Pancreas (tissue), 10 donors: ENCODE results near the gene ATG4C. TPM values are rescaled to one million over a fixed set of nuclear protein-coding genes. Genes with fewer than 3 reads are reported as not detected.

Experiments
- ATAC-seq, 4 donors: fragments of 200-7000 bp; cut with Tn5 transposase; one replicate each; pipeline versions ENCODE4 v1.8.0 to v1.9.1; 2020; ENCODE audit warnings: mild to moderate bottlenecking in 4 of 4, moderate library complexity in 4 of 4
- DNase-seq, 6 donors: peaks; one replicate each; pipeline ENCODE4 v3.0.0-alpha.2; 2020
- FAIRE-seq: peaks from 2 replicates; lab custom pipeline; 2012; peaks lifted over from hg19 to GRCh38; lab: Jason Lieb, UNC
- H3K27ac ChIP-seq, 4 donors: fragments of 200-600 bp; sonication (generic); 1 replicate in 3 of 4; 2 replicates in 1 of 4; pipeline versions ENCODE4 v1.5.0 to v1.8.0; 2020
- H3K27me3 ChIP-seq, 4 donors: fragments of 200-600 bp; one replicate each; pipeline ENCODE4 v1.8.0; 2021
- H3K36me3 ChIP-seq, 3 donors: fragments of 200-600 bp; sonication (generic) in 1 of 3; one replicate each; pipeline versions ENCODE4 v1.5.0 to v1.8.0; 2020 to 2021
- H3K4me1 ChIP-seq, 3 donors: fragments of 200-600 bp; one replicate each; pipeline ENCODE4 v1.8.0; 2021
- H3K4me3 ChIP-seq, 4 donors: fragments of 200-600 bp; sonication (generic) in 2 of 4; one replicate each; pipeline versions ENCODE4 v1.5.0 to v1.8.0; 2020 to 2021
- H3K9me3 ChIP-seq, 4 donors: fragments of 200-600 bp; one replicate each; pipeline ENCODE4 v1.8.0; 2021
- WGBS, 2 donors: extraction: QIAGEN DNeasy Blood & Tissue Kit; methylation state at CpG; one replicate each; pipeline ENCODE4 v1.1.7; 2013; 5-methylcytosine and 5-hydroxymethylcytosine counted together
- intact Hi-C, 3 donors: fragments of 100-400 bp; cut with DNase I; formaldehyde crosslinking; loops; one replicate each; pipeline versions ENCODE4 v1.11.1 to v1.14.2; 2022
- polyA plus RNA-seq, 2 donors: library from polyadenylated mRNA; stranded (reverse); fragments of 200-250 nt; gene quantifications; one replicate each; pipeline ENCODE4 v1.2.3, GENCODE V29; 2013
- total RNA-seq, 6 donors: library from RNA; stranded (reverse); fragmentation: NEBNext Ultra II Directional in 4 of 6; extraction: Animal tissue kit (Norgen Biotek cat#: 25700) in 4 of 6; gene quantifications; one replicate each; pipeline versions ENCODE4 v1.2.1 to v1.2.4, GENCODE V29; 2021 to 2023
- TF ChIP-seq, protein P1 (sequence below), 4 donors: fragments of 200-600 bp; sonication (generic) in 3 of 4; IDR thresholded peaks; one replicate each; pipeline versions ENCODE4 v1.5.0 to v1.8.0; 2021; ENCODE audit warnings: antibody characterized with exemption in 4 of 4
- donor health status: healthy with polysubstance abuse.
- donor health status: DM: no; HTN: no; CAD: no; lungs with moderate emphysema.
- donor health status: DM: no; HTN: no; CAD: no.
- donor health status: control.
- donor health status: control.
- donor health status: Bipolar disorder and iron deficiency.
- donor health status: DM: yes; HTN: yes; CAD: no.
- donor health status: DM: no; HTN: no; CAD: no.
- donor health status: DM: no; HTN: no; CAD: no.
- donor health status: DM: yes; HTN: yes; CAD: no.

The ATG4C gene
- total and polyA plus RNA-seq, 8 donors: 2.3 to 10.2 (median 6.1) TPM

DNA sequence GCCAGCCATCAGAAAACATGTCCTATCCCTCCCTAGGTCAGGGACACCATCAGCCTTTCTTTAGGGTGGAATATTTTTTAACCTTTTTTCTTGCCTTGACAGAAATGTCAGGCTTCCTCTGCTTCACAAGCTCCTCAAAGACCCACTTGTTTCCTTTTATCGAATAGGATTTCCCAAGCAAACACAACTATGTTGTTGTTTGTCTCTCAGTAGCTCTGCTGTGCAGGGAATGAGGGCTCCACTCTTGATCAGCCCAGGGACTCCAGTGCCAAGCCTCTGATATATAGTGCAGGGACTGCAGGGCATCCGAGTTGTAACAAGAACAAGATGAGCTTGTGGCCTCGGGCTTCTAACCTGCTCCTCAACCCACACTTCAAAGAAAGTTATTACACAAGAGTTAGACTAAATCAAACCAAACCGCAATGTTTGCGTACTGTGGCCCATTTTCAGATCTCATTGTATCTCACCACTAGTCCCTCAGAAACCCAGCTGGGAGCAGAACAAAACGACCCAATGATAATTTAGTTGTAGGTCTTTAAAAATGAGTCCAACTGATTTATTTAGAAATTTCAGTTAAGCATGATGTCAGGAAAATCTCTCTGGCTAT is 108.1 kb downstream of the ATG4C start:
- no peak overlapping the region for H3K4me3 ChIP-seq
- intact Hi-C loops: no loop called here
- H3K27me3 ChIP-seq: peaks cover 0 to under 1% (median 0%) of the 10 kb centered on the region in 4 donors
- H3K9me3 ChIP-seq: no peaks in the 10 kb centered on the region
- H3K36me3 ChIP-seq: no peaks in the 10 kb centered on the region
- ATAC-seq: no peak
- no peak for FAIRE-seq
- H3K4me1 ChIP-seq: no peaks in the 10 kb centered on the region
- no peak for DNase-seq
- WGBS, 2 donors: 67 to 68% methylated on average over 6 of the region's 6 CpGs
- TF ChIP-seq, protein P1, sequence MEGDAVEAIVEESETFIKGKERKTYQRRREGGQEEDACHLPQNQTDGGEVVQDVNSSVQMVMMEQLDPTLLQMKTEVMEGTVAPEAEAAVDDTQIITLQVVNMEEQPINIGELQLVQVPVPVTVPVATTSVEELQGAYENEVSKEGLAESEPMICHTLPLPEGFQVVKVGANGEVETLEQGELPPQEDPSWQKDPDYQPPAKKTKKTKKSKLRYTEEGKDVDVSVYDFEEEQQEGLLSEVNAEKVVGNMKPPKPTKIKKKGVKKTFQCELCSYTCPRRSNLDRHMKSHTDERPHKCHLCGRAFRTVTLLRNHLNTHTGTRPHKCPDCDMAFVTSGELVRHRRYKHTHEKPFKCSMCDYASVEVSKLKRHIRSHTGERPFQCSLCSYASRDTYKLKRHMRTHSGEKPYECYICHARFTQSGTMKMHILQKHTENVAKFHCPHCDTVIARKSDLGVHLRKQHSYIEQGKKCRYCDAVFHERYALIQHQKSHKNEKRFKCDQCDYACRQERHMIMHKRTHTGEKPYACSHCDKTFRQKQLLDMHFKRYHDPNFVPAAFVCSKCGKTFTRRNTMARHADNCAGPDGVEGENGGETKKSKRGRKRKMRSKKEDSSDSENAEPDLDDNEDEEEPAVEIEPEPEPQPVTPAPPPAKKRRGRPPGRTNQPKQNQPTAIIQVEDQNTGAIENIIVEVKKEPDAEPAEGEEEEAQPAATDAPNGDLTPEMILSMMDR (IDR thresholded peaks at IDR 0.05): no peak
- no peak overlapping the region for H3K27ac ChIP-seq

DNA sequence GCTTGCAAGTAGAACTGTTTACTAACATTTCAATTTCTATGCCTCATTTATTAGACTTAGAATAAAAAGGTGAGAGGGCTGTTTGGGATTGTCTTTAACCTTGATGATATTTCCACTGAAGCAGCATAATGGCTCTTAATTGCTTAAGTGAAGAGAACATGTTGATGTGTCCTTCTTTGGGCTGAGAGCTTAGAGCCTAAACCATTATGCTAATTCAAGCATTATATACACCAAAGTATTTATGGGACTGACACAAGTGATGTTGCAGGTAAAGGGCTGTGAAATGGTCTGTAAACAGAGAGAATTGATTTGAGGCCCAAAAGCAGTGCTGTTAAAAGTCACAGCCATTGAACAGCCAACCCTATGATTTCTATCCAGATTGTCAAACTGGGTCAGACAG is 113.9 kb downstream of the ATG4C start:
- Histone ChIP-seq H3K27ac (no peak overlapping the region), H3K9me3 (no peaks in the 10 kb centered on the region), H3K36me3 (no peaks in the 10 kb centered on the region), H3K4me1 (no peaks in the 10 kb centered on the region), H3K4me3 (no peak overlapping the region), H3K27me3 (no peaks in the 10 kb centered on the region)
- FAIRE-seq: no peak
- DNase-seq: no peak
- intact Hi-C loops: no loop called here
- TF ChIP-seq, protein P1 (IDR thresholded peaks at IDR 0.05): no peak
- ATAC-seq: peak in 1 of 4 donors; percentile 30

DNA sequence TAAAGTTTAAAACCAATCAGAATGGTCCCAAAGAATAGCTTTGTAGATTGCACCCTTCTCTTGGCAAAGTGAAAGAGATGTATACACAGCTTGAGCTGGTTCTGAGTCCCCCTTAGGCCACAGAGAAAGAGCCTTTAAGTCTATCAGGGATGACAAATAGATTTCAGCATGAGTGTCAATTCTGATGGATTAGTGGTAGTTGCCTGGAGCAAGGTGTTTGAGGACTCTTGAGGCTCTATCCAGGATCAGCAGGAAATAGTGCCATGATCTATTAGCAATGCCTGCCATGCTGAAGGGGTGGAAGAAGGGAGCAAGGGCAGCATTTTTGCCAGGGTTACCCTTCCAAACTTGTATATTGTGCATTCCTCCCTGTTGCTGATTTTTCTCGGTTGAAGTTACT is 116.6 kb downstream of the ATG4C start:
- TF ChIP-seq, protein P1 (IDR thresholded peaks at IDR 0.05): no peak
- Histone ChIP-seq H3K4me3 (no peak overlapping the region), H3K36me3 (no peaks in the 10 kb centered on the region), H3K4me1 (no peaks in the 10 kb centered on the region), H3K9me3 (no peaks in the 10 kb centered on the region), H3K27me3 (no peaks in the 10 kb centered on the region), H3K27ac (no peak overlapping the region)
- intact Hi-C loops: no loop called here
- WGBS, 2 donors: 69 to 85% methylated on average over 1 of the region's 1 CpG
- no peak for ATAC-seq
- FAIRE-seq: no peak
- no peak for DNase-seq

DNA sequence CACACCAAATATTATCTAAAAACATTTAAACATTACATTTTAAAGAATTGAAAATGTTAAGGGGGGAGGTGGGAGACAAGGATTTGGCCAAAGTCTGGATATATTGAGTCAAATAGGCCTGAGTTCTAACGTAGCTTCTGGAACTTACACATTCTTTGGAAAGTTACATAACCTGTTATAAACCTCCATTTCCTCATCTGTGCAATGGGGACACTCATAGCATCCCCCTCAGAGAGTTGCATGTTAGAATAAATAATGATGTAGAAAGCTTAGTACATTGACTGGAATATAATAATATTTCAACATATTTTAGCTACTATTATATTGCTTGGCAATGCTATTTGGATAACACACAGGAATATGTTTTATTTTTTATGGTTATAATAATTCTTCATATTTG is 117.7 kb downstream of the ATG4C start:
- no peaks in the 10 kb centered on the region for H3K9me3 ChIP-seq
- H3K4me3 ChIP-seq: no peak overlapping the region
- DNase-seq: no peak
- TF ChIP-seq, protein P1 (IDR thresholded peaks at IDR 0.05): no peak
- 57 to 83% methylated on average over 1 of the region's 1 CpG for WGBS, 2 donors
- H3K27me3 ChIP-seq: no peaks in the 10 kb centered on the region
- H3K27ac ChIP-seq: no peak overlapping the region
- intact Hi-C loops: no loop called here
- no peaks in the 10 kb centered on the region for H3K36me3 ChIP-seq
- FAIRE-seq: no peak
- H3K4me1 ChIP-seq: no peaks in the 10 kb centered on the region
- ATAC-seq: no peak

DNA sequence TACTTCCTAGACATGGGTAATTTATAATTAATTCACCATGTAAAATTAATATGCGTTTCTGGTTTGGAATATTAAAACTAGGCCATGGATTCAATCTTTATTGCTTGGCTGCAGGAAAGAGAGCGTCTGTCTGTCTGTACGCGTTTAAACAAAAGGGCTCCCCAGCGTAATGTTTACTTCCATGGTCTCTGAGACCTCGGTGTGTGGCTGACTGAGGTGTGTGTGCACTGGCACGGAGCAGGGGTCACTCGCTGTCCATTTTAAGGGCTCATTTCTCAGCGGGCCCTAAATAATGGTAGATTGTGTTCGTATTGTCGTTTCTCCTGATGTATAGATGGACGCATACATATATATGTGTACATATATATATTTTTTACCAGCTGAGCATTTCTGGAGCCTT is 119.6 kb downstream of the ATG4C start:
- FAIRE-seq (no peak), DNase-seq (no peak), ATAC-seq (no peak)
- H3K4me3 ChIP-seq: no peak overlapping the region
- no peaks in the 10 kb centered on the region for H3K4me1 ChIP-seq
- H3K9me3 ChIP-seq: no peaks in the 10 kb centered on the region
- no peak overlapping the region for H3K27ac ChIP-seq
- H3K36me3 ChIP-seq: no peaks in the 10 kb centered on the region
- WGBS, 2 donors: 69 to 80% methylated on average over 12 of the region's 12 CpGs
- H3K27me3 ChIP-seq: no peaks in the 10 kb centered on the region
- TF ChIP-seq, protein P1 (IDR thresholded peaks at IDR 0.05): no peak
- intact Hi-C loops: no loop called here
